A549 (cell line): ENCODE results near the gene SRPRA.

Experiments used
- BCL3 ChIP-seq: fragments of >200 bp; sonication (Bioruptor Twin); formaldehyde crosslinking; IDR thresholded peaks from 3 replicates; pipeline ENCODE4 v1.6.1; 2016
- BHLHE40 ChIP-seq: IDR thresholded peaks from 2 replicates; pipeline ENCODE4 v1.6.1; 2012; ENCODE audit warnings: low read depth, low read length, inconsistent platforms
- CEBPB ChIP-seq, 2 experiments: fragments of >200 bp in 1 of 2; sonication (Bioruptor Twin) in 1 of 2; formaldehyde crosslinking in 1 of 2; IDR thresholded peaks; 2 replicates each; pipeline ENCODE4 v1.6.1; 2012 to 2016
- CTCF ChIP-seq: fragments of >200 bp; sonication (Bioruptor Twin); formaldehyde crosslinking; IDR thresholded peaks from 3 replicates; pipeline ENCODE4 v1.5.1; 2016
- EP300 ChIP-seq, 2 experiments: fragments of >200 bp; sonication (Bioruptor Twin); formaldehyde crosslinking; IDR thresholded peaks; 2 replicates in 1 of 2; 3 replicates in 1 of 2; pipeline ENCODE4 v1.6.1; 2016 to 2017
- HDAC2 ChIP-seq: fragments of 200-600 bp; sonication (generic); IDR thresholded peaks from 2 replicates; pipeline ENCODE4 v1.6.1; 2016
- KDM5A ChIP-seq: fragments of 200-600 bp; sonication (generic); IDR thresholded peaks from 2 replicates; pipeline ENCODE4 v1.6.1; 2016; ENCODE audit warnings: antibody characterized with exemption, mild to moderate bottlenecking
- MAFK ChIP-seq: fragments of 450-650 bp; IDR thresholded peaks from 2 replicates; pipeline ENCODE4 v1.6.1; 2014; ENCODE audit not compliant: partially characterized antibody
- PBX3 ChIP-seq: IDR thresholded peaks from 2 replicates; pipeline ENCODE4 v1.6.1; 2012
- POLR2A ChIP-seq: IDR thresholded peaks from 2 replicates; pipeline ENCODE4 v1.6.1; 2012; ENCODE audit warnings: mild to moderate bottlenecking, low read length
- POLR2AphosphoS2 ChIP-seq: conservative IDR thresholded peaks from 2 replicates; pipeline ENCODE4 v1.6.1; 2012; ENCODE audit warnings: low read length, improper control_type of control experiment, inconsistent platforms
- RAD21 ChIP-seq, 2 experiments: fragments of >200 bp in 1 of 2; sonication (Bioruptor Twin) in 1 of 2; formaldehyde crosslinking in 1 of 2; IDR thresholded peaks in 1 of 2; conservative IDR thresholded peaks in 1 of 2; 2 replicates in 1 of 2; 3 replicates in 1 of 2; pipeline ENCODE4 v1.6.1; 2012 to 2018; ENCODE audit warnings: inconsistent platforms in 1 of 2
- ZFP36 ChIP-seq: fragments of 450-650 bp; IDR thresholded peaks from 2 replicates; pipeline ENCODE4 v1.6.1; 2014; ENCODE audit warnings: borderline replicate concordance; ENCODE audit not compliant: partially characterized antibody

GRCh38 chr11:126217491-126217890 lies 51.2 kb downstream of the SRPRA start:
- TF ChIP-seq POLR2AphosphoS2 (no peak), POLR2A (no peak), CTCF (no peak), RAD21 (conservative IDR thresholded peaks at IDR 0.05 in 1 of 2, IDR thresholded peaks at IDR 0.05 in 1 of 2) (no peak), EP300 (IDR thresholded peaks at IDR 0.05) (no peak), CEBPB (IDR thresholded peaks at IDR 0.05) (no peak), BHLHE40 (no peak), KDM5A (no peak), MAFK (no peak), BCL3 (no peak), ZFP36 (no peak), PBX3 (no peak), HDAC2 (no peak)
